Lower leg skin (tissue), 3 donors: Measurements from ENCODE around the gene MAF.

ENCODE experiments used
- POLR2A ChIP-seq, 2 donors: fragments of 450-650 bp; IDR thresholded peaks; one replicate each; pipeline ENCODE4 v1.6.1; 2016 to 2017; ENCODE audit warnings: antibody characterized with exemption in 2 of 2, mild to moderate bottlenecking in 1 of 2, moderate library complexity in 1 of 2
- TF ChIP-seq, protein P1 (sequence below), 3 donors: fragments of 450-650 bp; IDR thresholded peaks; one replicate each; pipeline ENCODE4 v1.5.1; 2016; ENCODE audit warnings: antibody characterized with exemption in 3 of 3, mild to moderate bottlenecking in 3 of 3, moderate library complexity in 2 of 3

DNA sequence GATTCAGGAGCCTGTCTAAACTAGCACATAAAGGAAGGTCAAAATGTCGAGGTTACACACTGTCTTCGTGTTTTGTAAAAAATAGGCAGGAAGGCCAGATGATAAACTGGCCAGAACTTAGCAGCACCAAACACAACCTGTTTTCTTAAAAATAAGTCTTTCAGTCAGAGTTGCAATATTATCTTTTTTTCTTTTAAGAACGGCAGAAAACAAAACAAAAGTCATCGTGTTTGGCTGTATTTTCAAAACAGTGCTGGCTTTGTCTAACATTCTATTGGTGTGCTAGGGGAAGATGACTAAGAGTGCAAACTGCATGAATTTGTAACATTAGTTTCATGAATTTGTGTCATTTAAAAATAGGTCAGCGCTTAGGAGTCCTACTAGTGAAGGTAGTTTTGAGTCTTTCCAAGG, 5.3 kb downstream of the MAF start:
- TF ChIP-seq POLR2A (IDR thresholded peaks at IDR 0.05): no peak
- TF ChIP-seq, protein P1, sequence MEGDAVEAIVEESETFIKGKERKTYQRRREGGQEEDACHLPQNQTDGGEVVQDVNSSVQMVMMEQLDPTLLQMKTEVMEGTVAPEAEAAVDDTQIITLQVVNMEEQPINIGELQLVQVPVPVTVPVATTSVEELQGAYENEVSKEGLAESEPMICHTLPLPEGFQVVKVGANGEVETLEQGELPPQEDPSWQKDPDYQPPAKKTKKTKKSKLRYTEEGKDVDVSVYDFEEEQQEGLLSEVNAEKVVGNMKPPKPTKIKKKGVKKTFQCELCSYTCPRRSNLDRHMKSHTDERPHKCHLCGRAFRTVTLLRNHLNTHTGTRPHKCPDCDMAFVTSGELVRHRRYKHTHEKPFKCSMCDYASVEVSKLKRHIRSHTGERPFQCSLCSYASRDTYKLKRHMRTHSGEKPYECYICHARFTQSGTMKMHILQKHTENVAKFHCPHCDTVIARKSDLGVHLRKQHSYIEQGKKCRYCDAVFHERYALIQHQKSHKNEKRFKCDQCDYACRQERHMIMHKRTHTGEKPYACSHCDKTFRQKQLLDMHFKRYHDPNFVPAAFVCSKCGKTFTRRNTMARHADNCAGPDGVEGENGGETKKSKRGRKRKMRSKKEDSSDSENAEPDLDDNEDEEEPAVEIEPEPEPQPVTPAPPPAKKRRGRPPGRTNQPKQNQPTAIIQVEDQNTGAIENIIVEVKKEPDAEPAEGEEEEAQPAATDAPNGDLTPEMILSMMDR (IDR thresholded peaks at IDR 0.05): no peak
